GM21447 (cell line): ENCODE data around the gene CAD.
"Not testable (repeated sequence)": the region's sequence is repeated elsewhere in the genome, so short reads cannot be mapped to it uniquely, and the experiment has no call there.

Experiments
- ATAC-seq: cut with Tn5 transposase; IDR thresholded peaks from one replicate; pipeline ENCODE4 v1.9.1; 2021; ENCODE audit not compliant: unreplicated experiment

CAD gene

DNA sequence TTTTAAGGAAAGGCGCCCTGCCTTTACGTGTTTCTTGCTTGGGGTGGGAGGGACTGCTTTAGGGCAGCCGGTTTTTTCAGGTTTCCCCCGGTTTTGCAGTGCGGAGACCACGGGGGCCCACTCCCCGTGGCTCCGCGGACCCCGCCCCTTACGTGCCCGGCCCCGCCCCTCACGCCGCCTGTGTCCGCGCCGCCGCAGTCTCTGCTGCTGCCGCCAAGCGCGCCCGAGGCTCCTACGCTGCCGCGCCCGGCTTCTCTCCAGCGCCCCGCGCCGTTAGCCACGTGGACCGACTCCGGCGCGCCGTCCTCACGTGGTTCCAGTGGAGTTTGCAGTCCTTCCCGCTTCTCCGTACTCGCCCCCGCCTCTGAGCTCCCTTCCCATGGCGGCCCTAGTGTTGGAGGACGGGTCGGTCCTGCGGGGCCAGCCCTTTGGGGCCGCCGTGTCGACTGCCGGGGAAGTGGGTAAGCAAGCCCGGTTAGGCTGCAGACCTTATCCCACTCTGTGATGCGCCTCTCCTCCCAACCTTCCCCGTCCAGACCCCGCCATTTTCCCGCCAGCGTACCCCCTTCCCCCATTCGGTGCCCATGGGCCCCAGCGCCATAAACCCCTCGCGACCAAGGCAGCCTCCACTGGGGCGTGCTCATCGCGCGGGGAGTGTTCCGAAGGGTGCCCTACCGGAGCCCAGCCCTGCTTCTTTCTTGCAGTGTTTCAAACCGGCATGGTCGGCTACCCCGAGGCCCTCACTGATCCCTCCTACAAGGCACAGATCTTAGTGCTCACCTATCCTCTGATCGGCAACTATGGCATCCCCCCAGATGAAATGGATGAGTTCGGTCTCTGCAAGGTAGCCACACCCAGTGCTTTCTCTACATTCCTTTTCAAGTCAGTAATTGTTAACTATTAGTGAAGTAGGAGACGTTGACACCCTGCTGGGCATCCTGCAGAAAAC, at the start of gene CAD:
CAD (plus strand) TSS at position 197 of the 949 bp plus-strand sequence; CDS start at position 380, 183 bp downstream.
- ATAC-seq = peak; percentile 73

DNA sequence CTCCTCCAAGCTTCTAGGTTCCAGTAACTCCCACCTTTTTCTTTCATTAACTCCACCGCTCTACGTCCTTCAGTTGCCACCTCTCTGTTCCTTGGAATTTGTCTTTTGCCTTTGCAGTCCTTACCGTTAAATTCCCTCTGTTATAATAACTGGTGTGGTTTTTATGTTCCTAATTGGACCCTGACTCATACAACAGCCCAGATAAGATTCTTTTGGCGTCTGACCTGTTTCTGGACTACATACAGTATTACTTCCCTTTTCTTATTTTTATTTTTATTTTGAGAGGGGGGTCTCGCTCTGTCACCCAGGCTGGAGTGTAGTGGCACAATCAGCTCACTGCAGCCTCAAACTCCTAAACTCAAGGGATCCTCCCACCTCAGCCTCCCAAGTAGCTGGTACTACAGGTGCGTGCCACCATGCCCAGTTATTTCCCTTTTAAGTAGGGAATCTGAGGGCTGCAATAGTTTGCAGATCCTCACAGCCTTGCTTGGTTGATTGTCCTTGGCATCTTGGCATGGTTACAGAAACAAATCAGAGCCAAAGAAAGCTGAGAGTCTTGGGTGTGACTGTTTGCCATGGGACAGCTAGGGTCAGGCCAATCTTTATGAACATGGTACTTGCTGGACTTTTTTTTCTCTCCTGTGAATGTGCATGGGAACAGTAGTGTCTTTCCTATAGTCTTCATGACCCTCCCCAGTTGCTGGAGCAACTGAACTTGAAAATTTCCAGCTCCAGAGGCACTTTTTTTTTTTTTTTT, 46.4 kb upstream of the CAD start:
- ATAC-seq = no peak

DNA sequence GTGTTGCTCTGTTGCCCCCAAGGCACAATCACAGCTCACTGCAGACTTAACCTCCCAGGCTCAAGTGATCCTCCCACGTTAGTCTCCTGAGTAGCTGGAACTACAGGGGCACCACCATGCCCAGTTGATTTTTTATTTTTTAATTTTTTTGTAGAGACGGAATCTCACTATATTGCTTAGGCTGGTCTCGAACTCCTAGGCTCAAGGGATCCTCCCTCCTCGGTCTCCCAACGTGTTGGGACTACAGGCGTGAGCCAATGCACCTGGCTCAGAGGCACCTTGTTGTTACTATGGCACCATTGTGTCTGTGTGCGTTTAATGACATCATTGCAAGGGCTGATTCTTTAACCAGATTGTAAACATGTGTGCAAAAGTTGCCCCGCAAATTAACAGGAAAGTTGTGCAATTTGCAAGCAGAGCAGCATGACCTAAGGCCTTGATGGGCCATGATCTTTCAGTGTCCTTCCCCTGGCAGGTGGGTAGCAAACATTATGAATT, 45.8 kb upstream of the CAD start:
- ATAC-seq = no peak

DNA sequence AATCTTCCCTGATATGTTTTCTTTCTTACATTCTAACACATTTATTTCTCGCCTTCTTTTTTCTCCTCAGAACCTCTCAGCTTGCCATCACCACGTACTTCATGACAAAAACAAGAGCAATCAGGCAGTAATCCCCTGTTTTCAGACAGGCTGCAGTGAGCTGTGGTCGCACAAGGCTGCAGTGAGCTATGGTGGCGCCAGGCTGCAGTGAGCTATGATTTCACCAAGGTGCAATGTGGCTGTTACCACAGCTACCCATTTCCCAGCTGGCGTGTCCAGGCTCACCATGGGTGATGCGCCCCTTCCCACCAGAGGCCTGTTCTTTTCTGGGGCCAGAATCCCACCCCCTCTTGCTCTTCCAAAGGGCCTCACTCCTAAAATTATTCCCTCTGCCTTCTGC, 42.5 kb upstream of the CAD start:
- ATAC-seq = no peak

DNA sequence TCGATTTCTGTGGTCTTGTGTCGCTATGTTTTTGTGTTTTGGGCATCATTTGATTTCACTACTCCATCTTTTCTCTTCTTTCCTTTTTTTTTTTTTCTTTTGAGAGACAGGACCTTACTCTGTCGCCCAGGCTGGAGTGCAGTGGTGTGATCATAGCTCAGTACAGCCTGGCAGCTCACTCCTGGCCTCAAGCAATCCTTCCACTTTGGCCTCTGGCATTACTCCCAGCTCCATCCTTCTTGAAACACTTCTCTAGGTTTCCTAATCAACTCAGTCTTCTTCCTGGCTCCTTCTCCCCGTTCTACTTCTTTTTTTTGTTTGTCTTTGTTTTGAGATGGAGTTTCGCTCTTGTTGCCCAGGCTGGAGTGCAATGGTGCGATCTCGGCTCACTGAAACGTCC, 41.8 kb upstream of the CAD start:
- ATAC-seq = no peak

DNA sequence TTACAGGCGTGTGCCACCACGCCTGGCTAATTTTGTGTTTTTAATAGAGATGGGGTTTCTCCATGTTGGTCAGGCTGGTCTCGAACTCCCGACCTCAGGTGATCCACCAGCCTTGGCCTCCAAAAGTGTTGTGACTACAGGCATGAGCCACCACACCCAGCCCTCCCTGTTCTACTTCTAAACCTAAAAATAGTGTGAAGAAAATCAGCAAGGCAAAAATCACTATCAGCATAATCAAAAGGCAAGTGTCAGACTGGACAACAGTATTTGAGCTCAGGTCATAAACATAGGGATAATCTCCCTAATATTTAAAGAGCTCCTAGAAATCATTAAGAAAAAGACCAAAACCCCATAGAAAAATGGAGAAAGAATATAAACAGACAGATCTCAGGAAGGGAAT, 41.4 kb upstream of the CAD start:
- not testable (repeated sequence) for ATAC-seq

DNA sequence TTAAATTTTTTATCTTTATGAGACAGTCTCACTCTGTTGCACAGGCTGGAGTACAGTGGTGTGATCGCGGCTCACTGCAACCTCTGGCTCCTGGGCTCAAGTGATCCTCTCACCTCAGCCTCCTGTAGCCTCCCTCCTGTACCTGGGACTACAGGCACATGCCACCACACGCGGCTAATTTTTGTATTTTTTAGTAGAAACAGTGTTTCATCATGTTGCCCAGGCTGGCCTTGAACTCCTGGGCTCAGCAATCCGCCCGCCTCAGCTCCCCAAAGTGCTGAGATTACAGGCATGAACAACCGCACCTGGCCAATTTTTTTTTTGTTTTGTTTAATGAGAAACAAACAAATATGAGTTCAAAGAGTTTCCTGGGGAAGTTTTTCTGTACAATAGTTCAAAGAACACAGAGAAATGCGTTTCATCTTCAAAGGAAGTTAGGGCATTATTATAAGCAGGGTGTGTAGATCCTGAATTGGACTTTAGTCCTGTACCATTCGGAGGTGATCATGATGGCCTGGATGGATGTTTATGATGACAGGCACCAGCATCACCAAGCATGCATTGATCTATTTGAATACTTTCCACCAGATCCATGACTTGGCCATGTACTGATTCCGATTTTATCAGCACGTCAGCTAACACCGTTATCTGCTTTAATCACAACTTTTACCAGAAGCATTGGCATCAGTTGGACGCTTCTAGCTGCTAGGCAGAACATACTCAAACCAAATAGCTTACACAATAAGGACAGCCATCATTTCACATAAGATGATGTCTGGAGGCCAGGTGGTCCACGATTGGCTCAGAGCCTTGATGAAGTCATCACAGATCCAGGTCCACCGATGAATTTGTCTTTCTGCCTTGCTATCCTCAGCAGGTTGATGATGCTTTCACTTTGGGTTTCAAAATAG, 39.5 kb upstream of the CAD start:
- no peak for ATAC-seq

DNA sequence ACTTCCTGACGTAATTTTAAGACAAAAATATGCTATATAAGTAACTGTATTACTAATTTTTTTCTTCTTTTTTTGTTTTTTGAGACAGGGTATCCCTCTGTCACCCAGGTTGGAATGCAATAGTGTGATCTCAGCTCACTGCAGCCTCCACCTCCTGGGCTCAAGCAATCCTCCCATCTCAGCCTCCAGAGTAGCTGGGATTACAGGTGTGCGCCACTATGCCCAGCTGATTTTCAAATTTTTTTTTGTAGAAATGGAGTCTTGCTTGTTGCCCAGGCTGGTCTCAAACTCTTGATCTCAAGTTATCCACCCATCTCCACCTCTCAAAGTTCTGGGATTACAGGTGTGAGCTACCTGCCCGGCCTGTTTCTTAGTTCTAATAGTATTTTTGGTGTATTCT, 38.7 kb upstream of the CAD start:
- ATAC-seq = no peak

DNA sequence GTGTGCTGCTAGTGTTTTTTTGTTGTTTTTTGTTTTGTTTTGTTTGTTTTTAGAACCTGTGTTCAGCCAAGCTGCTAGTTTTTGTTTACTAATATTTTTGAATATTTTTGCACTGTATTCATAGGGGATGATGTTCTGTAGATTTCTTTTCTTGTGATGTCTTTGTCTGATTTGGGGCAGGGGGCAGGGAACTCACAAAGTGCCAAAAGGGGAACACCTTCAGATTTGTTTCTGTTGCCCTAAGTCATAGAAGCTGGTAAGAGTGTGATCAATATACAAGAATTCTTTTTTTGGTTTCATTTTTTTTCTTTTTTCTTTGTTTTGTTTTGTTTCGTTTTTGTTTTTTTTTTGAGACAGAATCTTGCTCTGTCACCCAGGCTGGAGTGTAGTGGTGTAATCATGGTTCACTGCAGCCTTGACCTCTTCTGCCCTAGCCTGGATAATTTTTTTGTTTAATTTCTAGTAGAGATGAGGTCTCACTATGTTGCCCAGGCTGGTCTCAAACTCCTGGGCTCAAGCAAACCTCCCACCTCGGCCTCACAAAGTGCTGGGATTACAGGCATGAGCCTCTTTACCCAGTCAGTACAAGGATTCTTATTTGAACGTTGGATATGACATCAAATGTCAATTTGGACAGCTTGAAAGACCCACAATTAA, 37.7 kb upstream of the CAD start:
- ATAC-seq = no peak

DNA sequence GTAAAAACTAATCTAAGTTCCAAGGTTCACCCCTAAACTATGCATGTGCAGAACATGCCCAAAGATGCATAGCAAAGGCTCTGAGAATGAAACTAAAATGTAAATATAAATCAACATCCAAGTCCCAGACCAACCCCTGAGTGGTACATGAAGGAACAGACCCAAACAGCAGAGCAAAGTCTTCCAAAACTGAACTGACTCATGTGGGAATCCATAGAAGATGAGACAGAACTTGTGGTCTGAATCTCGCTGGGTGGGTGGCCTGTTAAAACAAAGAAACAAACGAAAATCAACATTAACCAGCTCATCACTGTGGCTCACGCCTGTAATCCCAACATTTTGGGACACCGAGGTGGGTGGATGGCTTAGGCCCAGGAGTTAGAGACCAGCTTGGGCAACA, 34.8 kb upstream of the CAD start:
- no peak for ATAC-seq

DNA sequence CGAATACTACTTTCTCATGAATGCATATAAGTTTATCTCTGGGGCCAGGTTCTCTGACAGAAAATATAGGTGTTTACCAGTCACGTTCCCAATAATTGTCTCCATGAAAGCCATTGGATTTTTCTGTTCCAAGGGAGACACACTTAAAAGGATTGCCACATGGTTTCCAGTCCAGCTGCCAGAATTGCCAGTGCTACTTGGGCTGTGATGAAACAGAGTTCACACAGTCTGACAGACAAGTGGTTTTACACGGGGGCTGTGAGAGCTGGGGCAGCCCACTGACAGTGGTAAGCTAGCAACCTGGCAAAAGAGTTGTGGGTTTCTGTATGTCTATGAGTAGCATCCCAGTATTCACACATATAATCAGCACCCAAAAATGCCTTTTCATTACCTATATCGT, 33.1 kb upstream of the CAD start:
- no peak for ATAC-seq

DNA sequence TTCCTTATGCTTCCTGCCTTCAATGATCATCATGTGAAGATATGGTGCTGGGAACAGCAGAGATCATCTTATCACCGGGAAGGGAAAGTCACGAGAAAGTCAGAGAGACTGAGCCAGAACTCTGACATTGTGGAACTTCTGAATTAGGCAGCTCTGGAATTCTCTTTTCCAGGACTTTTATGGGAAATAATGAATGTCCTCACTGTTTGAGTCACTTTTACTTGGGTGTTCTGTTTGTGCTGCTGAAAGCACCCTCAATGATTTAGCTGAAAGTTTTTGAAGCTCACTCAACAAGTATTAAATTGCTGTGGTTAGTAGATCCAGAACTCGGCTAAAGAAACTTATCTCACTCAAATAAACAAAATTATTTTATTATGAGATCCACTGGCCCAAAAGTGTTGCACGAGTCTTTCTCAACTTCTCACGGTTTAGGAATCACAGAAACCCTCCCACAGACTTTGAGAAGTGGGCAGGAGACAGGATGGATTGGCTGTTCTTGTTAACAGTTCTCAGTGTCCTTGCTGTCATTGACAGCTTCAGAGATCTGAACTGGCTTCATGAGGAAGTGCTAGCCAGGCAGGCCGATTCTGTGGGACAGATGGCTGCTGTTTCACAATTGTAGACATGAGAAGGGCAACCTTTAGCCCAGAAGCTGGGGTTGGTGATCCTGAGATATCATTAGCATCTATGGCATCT, 31.7 kb upstream of the CAD start:
- ATAC-seq = no peak

DNA sequence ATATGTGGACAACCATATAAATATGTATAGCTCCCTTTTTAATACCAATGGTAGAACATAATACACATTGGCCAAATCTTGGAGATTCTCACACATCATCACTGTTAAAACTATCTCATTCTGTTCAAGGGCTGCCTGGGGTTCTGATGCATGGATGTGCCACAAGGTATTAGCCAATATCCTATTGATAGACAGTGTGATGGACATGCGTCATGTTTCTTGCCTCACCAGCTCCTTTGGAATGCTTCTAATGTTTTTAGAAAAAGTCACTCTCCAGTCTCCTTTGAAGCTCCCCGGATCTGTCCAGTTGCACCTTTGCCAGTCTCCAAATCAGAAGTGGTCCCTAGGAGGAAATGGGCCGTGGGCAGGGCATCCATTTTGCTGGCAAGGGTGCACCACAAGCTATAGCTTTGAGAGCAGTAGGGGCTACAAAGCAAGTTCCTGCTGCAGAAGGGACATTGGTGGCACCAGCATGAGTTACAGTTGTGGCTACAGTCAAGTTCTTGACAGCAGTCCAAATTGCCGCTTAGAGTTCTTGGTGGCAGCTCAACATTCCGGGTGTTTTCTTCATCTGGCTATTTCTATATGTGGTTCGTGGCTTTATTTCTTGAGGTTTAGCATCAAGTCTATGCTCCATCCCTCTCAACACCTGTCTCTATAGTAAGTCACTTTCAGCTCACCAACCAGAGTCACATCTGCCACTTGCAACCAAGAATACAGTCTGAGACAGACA, 30.4 kb upstream of the CAD start:
- no peak for ATAC-seq

DNA sequence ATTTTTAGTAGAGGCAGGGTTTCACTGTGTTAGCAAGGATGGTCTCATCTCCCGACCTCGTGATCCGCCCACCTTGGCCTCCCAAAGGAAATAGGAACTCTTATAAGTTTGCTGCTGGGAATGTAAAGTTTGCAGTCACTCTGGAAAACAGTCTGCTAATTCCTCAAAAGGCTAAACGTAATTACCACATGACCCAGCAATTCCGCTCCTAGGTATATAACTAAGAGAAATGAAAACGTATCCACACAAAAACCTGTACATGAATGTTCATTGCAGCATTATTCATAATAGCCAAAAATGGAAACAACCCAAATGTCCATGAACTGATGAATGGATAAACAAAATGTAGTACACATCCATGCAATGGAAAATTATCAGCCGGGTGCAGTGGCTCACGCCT, 27.2 kb upstream of the CAD start:
- ATAC-seq = no peak

DNA sequence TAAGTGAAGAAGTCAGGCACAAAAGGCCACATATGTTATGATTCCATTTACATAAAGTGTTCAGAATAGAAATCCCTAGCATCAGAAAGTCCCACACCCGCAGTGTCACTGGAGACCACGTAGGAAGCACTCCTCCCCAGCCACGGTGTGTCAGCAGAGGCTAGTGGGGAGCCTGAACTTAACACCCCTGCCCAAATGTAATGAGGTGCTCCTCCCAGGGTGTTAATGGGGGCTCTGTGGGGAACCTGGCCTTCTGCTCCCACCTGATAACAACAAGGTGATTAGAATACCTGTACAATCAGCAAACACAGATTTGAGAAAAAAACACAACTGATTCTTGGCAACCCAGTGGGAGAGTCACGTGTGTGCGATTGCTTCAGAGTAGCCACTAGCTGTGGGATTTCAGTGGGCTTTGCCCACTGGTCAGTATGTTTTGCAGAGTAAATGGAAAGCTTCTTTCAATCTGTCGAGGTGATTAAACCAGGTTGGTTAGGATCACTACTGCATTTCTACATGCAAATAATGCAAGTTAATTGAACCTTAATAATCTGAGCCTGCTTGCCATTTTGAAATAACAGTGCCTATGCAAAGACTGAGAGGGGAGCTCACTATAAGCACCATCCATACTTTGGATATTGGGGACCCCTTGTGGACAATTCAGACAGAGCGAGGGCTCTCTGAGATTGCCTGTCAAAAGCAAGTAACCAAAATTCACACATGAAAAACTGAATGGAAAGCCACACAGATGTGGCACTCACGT, 25.9 kb upstream of the CAD start:
- ATAC-seq = no peak

DNA sequence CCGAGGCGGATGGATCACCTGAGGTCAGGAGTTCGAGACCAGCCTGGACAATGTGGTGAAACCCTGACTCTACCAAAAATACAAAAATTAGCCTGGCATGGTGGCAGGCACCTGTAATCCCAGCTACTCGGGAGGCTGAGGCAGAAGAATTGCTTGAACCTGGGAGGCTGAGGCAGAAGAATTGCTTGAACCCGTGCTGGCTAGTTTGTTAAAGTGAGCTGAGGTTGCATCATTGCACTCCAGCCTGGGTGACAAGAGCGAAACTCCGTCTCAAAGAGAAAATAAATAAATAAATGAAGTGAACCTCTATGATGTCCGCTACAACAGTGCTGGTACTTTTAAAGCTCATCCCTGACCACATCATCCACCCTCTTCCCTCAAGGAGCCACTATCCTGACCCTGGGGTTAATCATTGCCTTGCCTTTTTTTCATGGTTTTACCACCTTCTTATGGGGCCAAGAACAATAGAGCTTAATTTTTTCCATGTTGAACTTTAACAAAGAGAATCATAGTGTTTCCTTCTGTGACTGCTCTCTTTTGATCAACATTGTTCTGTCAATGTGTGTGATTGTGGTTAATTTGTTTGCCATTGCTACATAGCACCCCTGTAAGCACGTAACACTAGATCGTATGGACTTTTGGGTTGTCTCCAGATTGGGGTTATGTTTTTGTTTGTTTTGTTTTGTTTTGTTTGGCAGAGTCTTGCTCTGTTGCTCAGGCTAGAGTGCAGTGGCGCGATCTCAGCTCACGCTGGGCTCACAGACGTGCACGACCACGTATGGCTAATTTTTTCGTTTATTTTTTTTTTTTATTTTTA, 22.4 kb upstream of the CAD start:
- no peak for ATAC-seq

DNA sequence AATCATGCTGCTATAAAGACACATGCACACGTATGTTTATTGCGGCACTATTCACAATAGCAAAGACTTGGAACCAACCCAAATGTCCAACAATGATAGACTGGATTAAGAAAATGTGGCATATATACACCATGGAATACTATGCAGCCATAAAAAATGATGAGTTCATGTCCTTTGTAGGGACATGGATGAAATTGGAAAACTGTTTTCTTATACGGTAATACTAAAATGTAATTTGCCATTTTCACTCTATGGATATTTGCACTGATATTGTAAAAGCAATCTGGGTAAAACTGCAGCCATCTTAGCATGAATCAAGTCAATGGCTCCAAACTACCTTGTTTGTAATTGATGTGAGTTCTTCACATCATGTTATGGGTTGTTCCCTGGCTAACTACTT, 21.4 kb upstream of the CAD start:
- ATAC-seq = not testable (repeated sequence)

DNA sequence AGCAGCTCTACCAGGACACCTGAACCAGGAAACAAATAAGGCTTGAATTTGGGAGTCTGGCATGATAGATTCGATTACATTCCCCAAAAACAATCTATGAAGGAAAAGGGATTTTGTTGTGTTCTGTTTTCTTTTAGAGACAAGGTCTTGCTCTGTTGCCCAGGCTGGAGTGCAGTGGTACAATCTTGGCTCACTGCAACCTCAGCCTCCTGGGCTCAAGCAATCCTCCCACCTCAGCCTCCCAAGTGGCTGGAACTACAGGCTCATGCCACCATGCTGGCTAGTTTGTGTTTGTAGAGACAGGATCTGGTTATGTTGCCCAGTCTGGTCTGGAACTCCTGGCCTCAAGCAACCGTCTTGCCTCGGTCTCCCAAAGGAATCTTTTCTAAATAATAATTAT, 19.1 kb upstream of the CAD start:
- not testable (repeated sequence) for ATAC-seq
